Measurements from ENCODE around the gene UBE2A. TPM values are rescaled to one million over a fixed set of nuclear protein-coding genes. Genes with fewer than 3 reads are reported as not detected.

Gene UBE2A
- total and polyA plus RNA-seq, 10 of the 15 experiments (the other 5 are each of a cell fraction or from before 2014, with no cell fraction given), result 20.8 to 121 (median 48.4) TPM

GRCh38 chrX:119574394-119575266 lies at the start of gene UBE2A (continued):
- peak; percentile 38 for TF ChIP-seq RELA (IDR thresholded peaks at IDR 0.05; ENCODE audit: borderline replicate concordance, partially characterized antibody)
- TF ChIP-seq ATF7 (IDR thresholded peaks at IDR 0.05; ENCODE audit: low read depth), result peak; percentile 99
- TF ChIP-seq MXI1 (IDR thresholded peaks at IDR 0.05; ENCODE audit: low read depth, low read length), result 0 out of 2 replicates have a peak, but pooled peaks have one; percentile 23
- TF ChIP-seq CHD4 (IDR thresholded peaks at IDR 0.05), result no peak
- no peak for TF ChIP-seq HDAC2 (IDR thresholded peaks at IDR 0.05)
- TF ChIP-seq RAD21 (IDR thresholded peaks at IDR 0.05; ENCODE audit: insufficient read depth, low read depth, low read length), result 0 out of 2 replicates have a peak, but pooled peaks have one; percentile 12
- TF ChIP-seq YY1 (IDR thresholded peaks at IDR 0.05; ENCODE audit: low read depth, low read length), result 0 out of 2 replicates have a peak, but pooled peaks have one; percentile 20
- no peak for TF ChIP-seq USF2 (IDR thresholded peaks at IDR 0.05; ENCODE audit: borderline replicate concordance, low read depth, low read length)
- peak; percentile 61 for TF ChIP-seq SKIL (IDR thresholded peaks at IDR 0.05; ENCODE audit: low read depth, poor library complexity, severe bottlenecking)
- peak; percentile 11; the same call in 1 of the 2 replicates for TF ChIP-seq TCF3 (IDR thresholded peaks at IDR 0.05; ENCODE audit: borderline replicate concordance, insufficient read depth, low read depth, low read length)
- 0 out of 2 replicates have a peak, but pooled peaks have one; percentile 15 for TF ChIP-seq NR2F1 (conservative IDR thresholded peaks at IDR 0.05)
- TF ChIP-seq BHLHE40 (IDR thresholded peaks at IDR 0.05; ENCODE audit: borderline replicate concordance in 1 of 2, low read depth in 2 of 2, low read length in 1 of 2), result peak; percentile 91 to 95
- peak; percentile 71; the same call in 1 of the 2 replicates for TF ChIP-seq SMAD5 (IDR thresholded peaks at IDR 0.05; ENCODE audit: low read depth)
- TF ChIP-seq SREBF1 (IDR thresholded peaks at IDR 0.05; ENCODE audit: low read length), result peak; percentile 85
- 0 out of 2 replicates have a peak, but pooled peaks have one; percentile 25 for TF ChIP-seq RCOR1 (conservative IDR thresholded peaks at IDR 0.05; ENCODE audit: low read depth, low read length)
- no peak for TF ChIP-seq SUPT20H (IDR thresholded peaks at IDR 0.05; ENCODE audit: borderline replicate concordance, control insufficient read depth, low read depth, low read length)
- no peak for TF ChIP-seq LARP7 (IDR thresholded peaks at IDR 0.05)
- peak; percentile 99 for TF ChIP-seq POLR2A (IDR thresholded peaks at IDR 0.05; ENCODE audit: low read depth, low read length)
- peak; percentile 83 for TF ChIP-seq CREB1 (IDR thresholded peaks at IDR 0.05; ENCODE audit: low read depth)
- TF ChIP-seq CTCF (IDR thresholded peaks at IDR 0.05 in 2 of 3, conservative IDR thresholded peaks at IDR 0.05 in 1 of 3; ENCODE audit: control insufficient read depth in 2 of 3, extremely low read depth in 1 of 3, insufficient read depth in 1 of 3, low read depth in 3 of 3, low read length in 3 of 3), result peak; percentile 24 to 40 (median 32); a peak in 2 of 6 replicates
- TF ChIP-seq HCFC1 (IDR thresholded peaks at IDR 0.05; ENCODE audit: low read length), result peak; percentile 41; the same call in 1 of the 2 replicates
- TF ChIP-seq SPI1 (IDR thresholded peaks at IDR 0.05; ENCODE audit: borderline replicate concordance, insufficient read depth, low read depth, low read length), result no peak
- peak; percentile 64; the same call in 1 of the 2 replicates for TF ChIP-seq CREM (IDR thresholded peaks at IDR 0.05; ENCODE audit: low read depth)
- TF ChIP-seq STAT3 (IDR thresholded peaks at IDR 0.05; ENCODE audit: low read depth, low read length), result no peak

All from GM12878 (cell line).